Activated CD4-positive, CD25-positive, alpha-beta regulatory T cell treated with anti-CD3 and anti-CD28 coated beads, Interleukin-2, amount 50 U/mL, for 72 hours (primary cell): ENCODE results near the gene AGBL3.
"Not testable (repeated sequence)": the region's sequence is repeated elsewhere in the genome, so short reads cannot be mapped to it uniquely, and the experiment has no call there.

Source experiments
- DNase-seq: peaks from one replicate; pipeline ENCODE4 v3.0.0; 2021

The AGBL3 gene

GRCh38 chr7:135169141-135169963 is 183.0 kb downstream of the AGBL3 start:
- peak; percentile 64 for DNase-seq

GRCh38 chr7:135169964-135170273 is 183.6 kb downstream of the AGBL3 start:
- no peak for DNase-seq

GRCh38 chr7:135170274-135170997 is 184.1 kb downstream of the AGBL3 start, which contains the start of gene CYREN:
TSS of gene CYREN (minus strand) at chr7:135170707. CDS start at chr7:135168922, 1,785 bp downstream.
- peak; percentile 89 for DNase-seq

GRCh38 chr7:135170998-135171481 is 184.7 kb downstream of the AGBL3 start:
- not testable (repeated sequence) for DNase-seq

GRCh38 chr7:135171581-135172291 is 185.4 kb downstream of the AGBL3 start:
- DNase-seq = not testable (repeated sequence)

- not testable (repeated sequence) for DNase-seq
Observed at GRCh38 chr7:135173916-135174315, 187.6 kb downstream of the AGBL3 start.

- DNase-seq = no peak
Observed at GRCh38 chr7:135174941-135175340, 188.6 kb downstream of the AGBL3 start.

GRCh38 chr7:135175931-135176330 is 189.6 kb downstream of the AGBL3 start:
- no peak for DNase-seq

- DNase-seq = no peak
Observed at GRCh38 chr7:135177028-135177696, 190.9 kb downstream of the AGBL3 start.

GRCh38 chr7:135178364-135178763 is 192.1 kb downstream of the AGBL3 start:
- no peak for DNase-seq

- no peak for DNase-seq
Observed at GRCh38 chr7:135179321-135179925, 193.1 kb downstream of the AGBL3 start.

GRCh38 chr7:135180122-135180521 is 193.8 kb downstream of the AGBL3 start:
- no peak for DNase-seq

- no peak for DNase-seq
Observed at GRCh38 chr7:135181261-135181928, 195.1 kb downstream of the AGBL3 start.

- DNase-seq = no peak
Observed at GRCh38 chr7:135181929-135182678, 195.8 kb downstream of the AGBL3 start.

- no peak for DNase-seq
Observed at GRCh38 chr7:135183478-135183877, 197.2 kb downstream of the AGBL3 start.

GRCh38 chr7:135184254-135184841 is 198.0 kb downstream of the AGBL3 start:
- DNase-seq = no peak
